ENCODE data around the gene MTG1.

DNA sequence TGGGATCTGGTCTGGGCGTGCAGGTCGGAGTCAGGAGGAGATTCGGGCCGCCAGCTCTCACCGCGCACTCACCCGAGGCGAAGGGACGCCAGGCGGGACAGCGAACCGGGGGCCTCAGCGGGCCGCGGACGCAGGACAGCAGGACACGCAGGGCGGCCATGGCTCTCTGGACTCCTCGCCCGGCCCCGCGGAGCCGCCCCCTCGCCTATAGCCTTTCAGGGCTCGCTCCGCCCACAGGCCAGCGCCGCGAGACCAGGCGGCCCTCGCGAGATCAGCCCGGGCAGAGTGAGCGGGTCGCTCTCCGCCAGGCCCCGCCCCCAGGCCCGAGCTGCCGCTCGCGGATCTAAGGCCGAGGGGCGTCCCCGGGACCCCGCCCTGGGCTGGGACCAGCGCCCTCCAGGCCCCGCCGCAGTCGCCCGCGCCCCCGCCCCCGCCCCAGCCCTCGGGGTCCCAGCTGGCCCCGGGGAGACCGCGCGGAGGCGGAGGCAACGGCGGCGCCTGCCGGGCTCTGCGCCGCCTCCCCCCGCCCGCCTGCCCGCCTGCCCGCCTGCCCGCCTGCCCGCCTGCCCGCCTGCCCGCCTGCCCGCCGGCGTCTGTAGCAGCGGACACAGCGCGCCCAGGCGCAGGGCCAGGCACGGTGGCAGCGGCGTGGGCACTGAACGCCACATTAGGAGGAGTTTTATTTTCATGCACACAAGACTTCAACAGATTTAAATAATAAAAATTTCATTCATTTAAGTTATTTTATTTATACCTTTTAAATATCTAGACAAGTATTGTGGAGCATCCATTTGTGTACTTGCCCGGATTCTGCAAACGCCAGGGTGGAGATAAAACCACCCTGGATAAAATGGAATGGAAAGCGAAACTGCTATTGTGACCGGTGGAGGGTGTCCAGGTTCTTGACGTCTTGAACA, 20.5 kb upstream of the MTG1 start, which contains the start of gene ECHS1:
- TF ChIP-seq EZH2 (IDR thresholded peaks at IDR 0.05; ENCODE audit: low read depth, unreplicated experiment) = no peak
- TF ChIP-seq CREB1 (CRISPR knock-in tag; IDR thresholded peaks at IDR 0.05; ENCODE audit: low read depth) = no peak
- TF ChIP-seq, protein P1, sequence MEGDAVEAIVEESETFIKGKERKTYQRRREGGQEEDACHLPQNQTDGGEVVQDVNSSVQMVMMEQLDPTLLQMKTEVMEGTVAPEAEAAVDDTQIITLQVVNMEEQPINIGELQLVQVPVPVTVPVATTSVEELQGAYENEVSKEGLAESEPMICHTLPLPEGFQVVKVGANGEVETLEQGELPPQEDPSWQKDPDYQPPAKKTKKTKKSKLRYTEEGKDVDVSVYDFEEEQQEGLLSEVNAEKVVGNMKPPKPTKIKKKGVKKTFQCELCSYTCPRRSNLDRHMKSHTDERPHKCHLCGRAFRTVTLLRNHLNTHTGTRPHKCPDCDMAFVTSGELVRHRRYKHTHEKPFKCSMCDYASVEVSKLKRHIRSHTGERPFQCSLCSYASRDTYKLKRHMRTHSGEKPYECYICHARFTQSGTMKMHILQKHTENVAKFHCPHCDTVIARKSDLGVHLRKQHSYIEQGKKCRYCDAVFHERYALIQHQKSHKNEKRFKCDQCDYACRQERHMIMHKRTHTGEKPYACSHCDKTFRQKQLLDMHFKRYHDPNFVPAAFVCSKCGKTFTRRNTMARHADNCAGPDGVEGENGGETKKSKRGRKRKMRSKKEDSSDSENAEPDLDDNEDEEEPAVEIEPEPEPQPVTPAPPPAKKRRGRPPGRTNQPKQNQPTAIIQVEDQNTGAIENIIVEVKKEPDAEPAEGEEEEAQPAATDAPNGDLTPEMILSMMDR (conservative IDR thresholded peaks at IDR 0.05; ENCODE audit: low read depth in 2 of 2) = no peak
- no peak for TF ChIP-seq EZH2phosphoT487 (IDR thresholded peaks at IDR 0.05; ENCODE audit: unreplicated experiment)
- TF ChIP-seq NANOG (IDR thresholded peaks at IDR 0.05; ENCODE audit: borderline replicate concordance) = no peak
- TF ChIP-seq, protein P2, sequence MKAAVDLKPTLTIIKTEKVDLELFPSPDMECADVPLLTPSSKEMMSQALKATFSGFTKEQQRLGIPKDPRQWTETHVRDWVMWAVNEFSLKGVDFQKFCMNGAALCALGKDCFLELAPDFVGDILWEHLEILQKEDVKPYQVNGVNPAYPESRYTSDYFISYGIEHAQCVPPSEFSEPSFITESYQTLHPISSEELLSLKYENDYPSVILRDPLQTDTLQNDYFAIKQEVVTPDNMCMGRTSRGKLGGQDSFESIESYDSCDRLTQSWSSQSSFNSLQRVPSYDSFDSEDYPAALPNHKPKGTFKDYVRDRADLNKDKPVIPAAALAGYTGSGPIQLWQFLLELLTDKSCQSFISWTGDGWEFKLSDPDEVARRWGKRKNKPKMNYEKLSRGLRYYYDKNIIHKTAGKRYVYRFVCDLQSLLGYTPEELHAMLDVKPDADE (IDR thresholded peaks at IDR 0.05) = no peak
- peak; percentile 89 for TF ChIP-seq POLR2AphosphoS5 (IDR thresholded peaks at IDR 0.05; ENCODE audit: low read depth)
- TF ChIP-seq, protein P3, sequence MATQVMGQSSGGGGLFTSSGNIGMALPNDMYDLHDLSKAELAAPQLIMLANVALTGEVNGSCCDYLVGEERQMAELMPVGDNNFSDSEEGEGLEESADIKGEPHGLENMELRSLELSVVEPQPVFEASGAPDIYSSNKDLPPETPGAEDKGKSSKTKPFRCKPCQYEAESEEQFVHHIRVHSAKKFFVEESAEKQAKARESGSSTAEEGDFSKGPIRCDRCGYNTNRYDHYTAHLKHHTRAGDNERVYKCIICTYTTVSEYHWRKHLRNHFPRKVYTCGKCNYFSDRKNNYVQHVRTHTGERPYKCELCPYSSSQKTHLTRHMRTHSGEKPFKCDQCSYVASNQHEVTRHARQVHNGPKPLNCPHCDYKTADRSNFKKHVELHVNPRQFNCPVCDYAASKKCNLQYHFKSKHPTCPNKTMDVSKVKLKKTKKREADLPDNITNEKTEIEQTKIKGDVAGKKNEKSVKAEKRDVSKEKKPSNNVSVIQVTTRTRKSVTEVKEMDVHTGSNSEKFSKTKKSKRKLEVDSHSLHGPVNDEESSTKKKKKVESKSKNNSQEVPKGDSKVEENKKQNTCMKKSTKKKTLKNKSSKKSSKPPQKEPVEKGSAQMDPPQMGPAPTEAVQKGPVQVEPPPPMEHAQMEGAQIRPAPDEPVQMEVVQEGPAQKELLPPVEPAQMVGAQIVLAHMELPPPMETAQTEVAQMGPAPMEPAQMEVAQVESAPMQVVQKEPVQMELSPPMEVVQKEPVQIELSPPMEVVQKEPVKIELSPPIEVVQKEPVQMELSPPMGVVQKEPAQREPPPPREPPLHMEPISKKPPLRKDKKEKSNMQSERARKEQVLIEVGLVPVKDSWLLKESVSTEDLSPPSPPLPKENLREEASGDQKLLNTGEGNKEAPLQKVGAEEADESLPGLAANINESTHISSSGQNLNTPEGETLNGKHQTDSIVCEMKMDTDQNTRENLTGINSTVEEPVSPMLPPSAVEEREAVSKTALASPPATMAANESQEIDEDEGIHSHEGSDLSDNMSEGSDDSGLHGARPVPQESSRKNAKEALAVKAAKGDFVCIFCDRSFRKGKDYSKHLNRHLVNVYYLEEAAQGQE (IDR thresholded peaks at IDR 0.05; ENCODE audit: unreplicated experiment) = no peak
